Natural killer cell (primary cell): Measurements from ENCODE around the gene SLC39A11. TPM values are rescaled to one million over a fixed set of nuclear protein-coding genes. Genes with fewer than 3 reads are reported as not detected.

Source experiments
- ATAC-seq, 3 donors: fragments of 150-1000 bp in 2 of 3; fragments of 200-7000 bp in 1 of 3; cut with Tn5 transposase; 1 replicate in 1 of 3; 2 replicates in 2 of 3; pipeline ENCODE4 v1.10.0; 2021; ENCODE audit warnings: mild to moderate bottlenecking in 2 of 3, moderate library complexity in 2 of 3
- DNase-seq, 2 donors: peaks; one replicate each; pipeline versions ENCODE4 v3.0.0 to v3.0.0-alpha.2; 2013 to 2021; ENCODE audit warnings: mixed read lengths in 1 of 2
- H3K27ac ChIP-seq: one replicate; pipeline ENCODE4 v1.5.1; 2013; ENCODE audit warnings: mild to moderate bottlenecking, low read length
- H3K27me3 ChIP-seq: one replicate; pipeline ENCODE4 v1.6.1; 2013; ENCODE audit warnings: low read length; ENCODE audit not compliant: control insufficient read depth, insufficient read depth
- H3K36me3 ChIP-seq: one replicate; pipeline ENCODE4 v1.6.1; 2013; ENCODE audit warnings: low read length; ENCODE audit not compliant: control insufficient read depth, insufficient read depth
- H3K4me1 ChIP-seq: one replicate; pipeline ENCODE4 v1.6.1; 2013; ENCODE audit warnings: low read length; ENCODE audit not compliant: control insufficient read depth, insufficient read depth
- H3K4me3 ChIP-seq: one replicate; pipeline ENCODE4 v1.5.1; 2013; ENCODE audit warnings: low read length
- H3K9me3 ChIP-seq: one replicate; pipeline ENCODE4 v1.6.1; 2013; ENCODE audit warnings: low read length; ENCODE audit not compliant: control insufficient read depth, insufficient read depth
- H3K27ac Mint-ChIP-seq, 2 donors: one replicate each; pipeline ENCODE4 v1.8.0; 2022; ENCODE audit warnings: mild to moderate bottlenecking in 2 of 2, mixed read lengths in 2 of 2, moderate library complexity in 1 of 2
- H3K27me3 Mint-ChIP-seq, 2 donors: one replicate each; pipeline ENCODE4 v1.8.0; 2022; ENCODE audit warnings: low read depth in 2 of 2, mixed read lengths in 2 of 2
- H3K36me3 Mint-ChIP-seq: one replicate; pipeline ENCODE4 v1.8.0; 2022; ENCODE audit warnings: mixed read lengths
- H3K4me1 Mint-ChIP-seq, 2 donors: one replicate each; pipeline ENCODE4 v1.8.0; 2022; ENCODE audit warnings: mixed read lengths in 2 of 2
- H3K4me3 Mint-ChIP-seq: one replicate; pipeline ENCODE4 v1.8.0; 2022; ENCODE audit warnings: mild to moderate bottlenecking, moderate library complexity, mixed read lengths
- H3K9me3 Mint-ChIP-seq, 2 donors: one replicate each; pipeline ENCODE4 v1.8.0; 2022; ENCODE audit warnings: mixed read lengths in 2 of 2
- CTCF ChIP-seq: fragments of 200-600 bp; IDR thresholded peaks from one replicate; pipeline ENCODE4 v1.8.0; 2022; ENCODE audit warnings: antibody characterized with exemption
- WGBS: methylation state at CpG from one replicate; pipeline ENCODE4 v1.1.7; 2013; ENCODE audit warnings: missing lambda C conversion rate; ENCODE audit not compliant: insufficient coverage; 5-methylcytosine and 5-hydroxymethylcytosine counted together
- intact Hi-C: fragments of 100-400 bp; cut with micrococcal nuclease; formaldehyde crosslinking; loops from one replicate; pipeline ENCODE4 v1.14.2; 2022
- total RNA-seq, 4 donors: library from RNA; stranded (reverse); fragments of 120-200 nt in 1 of 4; gene quantifications; one replicate each; pipeline versions ENCODE4 v1.2.3 to v1.2.4, GENCODE V29; 2013 to 2022

SLC39A11 gene
- total RNA-seq, 3 donors from 2014 or later (not counting 1 experiment from before 2014, with no cell fraction given) = 32.6 to 44.9 (median 39.4) TPM

GRCh38 chr17:72935984-72936383 is 156.5 kb downstream of the SLC39A11 start:
- H3K27ac ChIP-seq = no peak overlapping the region
- H3K9me3 Mint-ChIP-seq = no peaks in the 10 kb centered on the region
- peaks cover 3% of the 10 kb centered on the region for H3K4me1 ChIP-seq
- no peaks in the 10 kb centered on the region for H3K36me3 ChIP-seq
- H3K9me3 ChIP-seq = no peaks in the 10 kb centered on the region
- DNase-seq (no peak), ATAC-seq (no peak)
- TF ChIP-seq CTCF = no peak
- H3K4me3 Mint-ChIP-seq = no peak overlapping the region
- H3K27me3 ChIP-seq = no peaks in the 10 kb centered on the region
- no peaks in the 10 kb centered on the region for H3K27me3 Mint-ChIP-seq
- H3K36me3 Mint-ChIP-seq = no peaks in the 10 kb centered on the region
- H3K4me3 ChIP-seq = no peak overlapping the region
- no peak overlapping the region for H3K27ac Mint-ChIP-seq
- intact Hi-C loops = no loop called here
- whole genome bisulfite sequencing = 96% methylated on average over 8 of the region's 8 CpGs
- H3K4me1 Mint-ChIP-seq = peaks cover 11% of the 10 kb centered on the region in 2 donors

- Mint-ChIP-seq H3K36me3 (no peaks in the 10 kb centered on the region), H3K9me3 (no peaks in the 10 kb centered on the region), H3K27me3 (no peaks in the 10 kb centered on the region), H3K4me3 (no peak overlapping the region), H3K27ac (no peak overlapping the region), H3K4me1 (peaks cover 16 to 20% of the 10 kb centered on the region in 2 donors)
- TF ChIP-seq CTCF = no peak
- Histone ChIP-seq H3K36me3 (no peaks in the 10 kb centered on the region), H3K4me3 (no peak overlapping the region), H3K9me3 (no peaks in the 10 kb centered on the region), H3K27ac (no peak overlapping the region), H3K4me1 (peaks cover 3% of the 10 kb centered on the region), H3K27me3 (no peaks in the 10 kb centered on the region)
- DNase-seq (no peak), ATAC-seq (no peak)
- intact Hi-C loops = no loop called here
- 91% methylated on average over 8 of the region's 8 CpGs for WGBS
Measured at GRCh38 chr17:72934927-72935326, 157.6 kb downstream of the SLC39A11 start.

DNA sequence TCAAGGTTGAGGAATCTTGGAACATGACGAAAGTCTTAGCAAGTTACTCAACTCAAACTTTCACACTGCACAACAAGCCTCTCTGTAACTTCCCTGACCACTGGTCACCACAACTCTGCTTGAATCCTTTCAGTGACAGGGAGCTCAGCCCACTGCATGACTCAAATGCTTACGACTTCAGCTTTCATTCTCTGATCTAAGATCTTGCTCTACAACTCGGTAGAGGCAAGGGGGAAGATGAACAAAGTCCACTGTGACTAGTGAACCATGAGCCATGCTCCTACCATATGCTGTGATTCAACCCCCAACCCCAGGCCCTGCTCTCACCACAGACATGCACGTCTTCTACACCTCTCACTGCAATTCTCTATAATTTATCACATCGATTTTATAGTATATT is 160.9 kb downstream of the SLC39A11 start:
- no peak overlapping the region for H3K4me3 Mint-ChIP-seq
- H3K4me1 ChIP-seq = peaks cover 3% of the 10 kb centered on the region
- H3K36me3 Mint-ChIP-seq = no peaks in the 10 kb centered on the region
- peaks cover 21 to 27% of the 10 kb centered on the region in 2 donors for H3K4me1 Mint-ChIP-seq
- H3K27me3 ChIP-seq = no peaks in the 10 kb centered on the region
- ATAC-seq (no peak), DNase-seq (no peak)
- WGBS = 86% methylated on average over 5 of the region's 5 CpGs
- H3K27ac Mint-ChIP-seq = no peak overlapping the region
- H3K9me3 ChIP-seq = no peaks in the 10 kb centered on the region
- H3K27me3 Mint-ChIP-seq = no peaks in the 10 kb centered on the region
- TF ChIP-seq CTCF = no peak
- H3K36me3 ChIP-seq = no peaks in the 10 kb centered on the region
- no peak overlapping the region for H3K27ac ChIP-seq
- intact Hi-C loops = no loop called here
- H3K4me3 ChIP-seq = no peak overlapping the region
- H3K9me3 Mint-ChIP-seq = no peaks in the 10 kb centered on the region

- Mint-ChIP-seq H3K27me3 (no peaks in the 10 kb centered on the region), H3K27ac (peak overlapping the region in 1 of 2 donors; percentile 21)
- ATAC-seq = no peak
Measured at GRCh38 chr17:72931163-72931562, 161.3 kb downstream of the SLC39A11 start.

More at GRCh38 chr17:72931163-72931562, 161.3 kb downstream of the SLC39A11 start:
- 58% methylated on average over 9 of the region's 9 CpGs for WGBS
- Histone ChIP-seq H3K27me3 (no peaks in the 10 kb centered on the region), H3K4me3 (no peak overlapping the region), H3K27ac (no peak overlapping the region), H3K4me1 (peaks cover 3% of the 10 kb centered on the region), H3K36me3 (no peaks in the 10 kb centered on the region), H3K9me3 (no peaks in the 10 kb centered on the region)
- no peak for TF ChIP-seq CTCF
- H3K4me3 Mint-ChIP-seq = no peak overlapping the region
- intact Hi-C loops = no loop called here
- DNase-seq = peak in 1 of 2 donors; percentile 29
- no peaks in the 10 kb centered on the region for H3K36me3 Mint-ChIP-seq
- H3K9me3 Mint-ChIP-seq = no peaks in the 10 kb centered on the region
- H3K4me1 Mint-ChIP-seq = peaks cover 21 to 27% of the 10 kb centered on the region in 2 donors
